Ovary (tissue), 9 donors: Measurements from ENCODE around the gene DNAH8. TPM values are rescaled to one million over a fixed set of nuclear protein-coding genes. Genes with fewer than 3 reads are reported as not detected.

ENCODE experiments used
- DNase-seq, 5 donors: peaks; one replicate each; pipeline ENCODE4 v3.0.0-alpha.2; 2019 to 2020
- H3K27ac ChIP-seq, 2 donors: fragments of 200-600 bp; one replicate each; pipeline versions ENCODE4 v1.5.1 to v1.8.0; 2019 to 2022
- H3K27me3 ChIP-seq: fragments of 200-600 bp; one replicate; pipeline ENCODE4 v1.8.0; 2022
- H3K36me3 ChIP-seq: fragments of 200-600 bp; sonication (generic); one replicate; pipeline ENCODE4 v1.5.1; 2019
- H3K4me1 ChIP-seq: one replicate; pipeline ENCODE4 v1.8.1; 2013; ENCODE audit warnings: mild to moderate bottlenecking, moderate library complexity; ENCODE audit not compliant: insufficient read depth
- H3K4me3 ChIP-seq: fragments of 200-600 bp; sonication (generic); one replicate; pipeline ENCODE4 v1.5.1; 2017
- H3K9me3 ChIP-seq, 2 donors: fragments of 200-600 bp in 1 of 2; sonication (generic) in 1 of 2; one replicate each; pipeline versions ENCODE4 v1.5.1 to v1.8.1; 2013 to 2019; ENCODE audit warnings: mild to moderate bottlenecking in 1 of 2, moderate library complexity in 1 of 2
- CTCF ChIP-seq, 3 donors: fragments of 450-650 bp in 2 of 3; fragments of 200-600 bp in 1 of 3; IDR thresholded peaks; one replicate each; pipeline versions ENCODE4 v1.5.1 to v1.8.0; 2016 to 2022; ENCODE audit warnings: antibody characterized with exemption in 3 of 3, mild to moderate bottlenecking in 1 of 3
- EP300 ChIP-seq: sonication (generic); formaldehyde crosslinking; IDR thresholded peaks from one replicate; pipeline ENCODE4 v1.6.1; 2017; ENCODE audit warnings: antibody characterized with exemption
- POLR2A ChIP-seq: fragments of 450-650 bp; IDR thresholded peaks from one replicate; pipeline ENCODE4 v1.6.1; 2017; ENCODE audit warnings: antibody characterized with exemption, mild to moderate bottlenecking, moderate library complexity
- WGBS, 3 donors: extraction: QIAGEN DNeasy Blood & Tissue Kit in 1 of 3; methylation state at CpG; one replicate each; pipeline versions ENCODE4 v1.1.5 to v1.1.7; 2013 to 2017; 5-methylcytosine and 5-hydroxymethylcytosine counted together
- intact Hi-C, 4 donors: fragments of 100-400 bp; cut with DNase I; formaldehyde crosslinking; loops; one replicate each; pipeline versions ENCODE4 v1.11.0 to v1.15.1; 2022 to 2023
- polyA plus RNA-seq, 2 donors: library from polyadenylated mRNA; stranded (reverse); fragments of 200-250 nt in 1 of 2; fragments of 350-450 nt in 1 of 2; fragmentation: Illumina TruSeq in 1 of 2; extraction: RNeasy Lipid Tissue Mini Kit (QIAGEN cat#74804) in 1 of 2; gene quantifications; one replicate each; pipeline ENCODE4 v1.2.3, GENCODE V29; 2013 to 2014
- total RNA-seq, 7 donors: library from RNA; depleted of rRNA in 2 of 7; stranded (reverse); fragments of >200 nt in 2 of 7; fragmentation: NEBNext Ultra II Directional in 3 of 7; extraction: Animal tissue kit (Norgen Biotek cat#: 25700) in 3 of 7; gene quantifications; one replicate each; pipeline versions ENCODE4 v1.1.0 to v1.2.4, GENCODE V29; 2016 to 2023
- donor health status: DM: no; HTN: no; CAD: no; lungs with moderate emphysema.
- donor health status: DM: no; HTN: no; CAD: no.
- donor health status: Bipolar disorder and iron deficiency.
- donor health status: DM: yes; HTN: yes; CAD: no.
- donor health status: DM: no; HTN: no; CAD: no.
- donor health status: DM: yes; HTN: yes; CAD: no.

The DNAH8 gene
- total and polyA plus RNA-seq, 9 donors = under 0.01 to 0.08 (median 0.01) TPM; not detected in 4

GRCh38 chr6:38725414-38726183 is 10.5 kb downstream of the DNAH8 start:
- Histone ChIP-seq H3K27ac (no peak overlapping the region), H3K4me1 (no peaks in the 10 kb centered on the region), H3K9me3 (no peaks in the 10 kb centered on the region), H3K4me3 (no peak overlapping the region), H3K36me3 (no peaks in the 10 kb centered on the region), H3K27me3 (no peaks in the 10 kb centered on the region)
- no peak for DNase-seq
- WGBS, 3 donors = 60 to 71% (median 63%) methylated on average over 4 of the region's 4 CpGs
- intact Hi-C loops = no loop called here
- TF ChIP-seq EP300 (no peak), CTCF (IDR thresholded peaks at IDR 0.05) (no peak)

- no peak for TF ChIP-seq CTCF (IDR thresholded peaks at IDR 0.05)
- TF ChIP-seq POLR2A = no peak
- no peak for TF ChIP-seq EP300
- DNase-seq = no peak
- no peaks in the 10 kb centered on the region for H3K36me3 ChIP-seq
- no peak overlapping the region for H3K4me3 ChIP-seq
- no peaks in the 10 kb centered on the region for H3K9me3 ChIP-seq
- intact Hi-C loops = no loop called here
- WGBS, 3 donors = 88 to 100% (median 96%) methylated on average over 1 of the region's 1 CpG
- H3K27me3 ChIP-seq = no peaks in the 10 kb centered on the region
- H3K27ac ChIP-seq = no peak overlapping the region
- no peaks in the 10 kb centered on the region for H3K4me1 ChIP-seq
These were observed 13.1 kb downstream of the DNAH8 start for GRCh38 chr6:38728203-38728602.

GRCh38 chr6:38730140-38730862 is 15.2 kb downstream of the DNAH8 start:
- Histone ChIP-seq H3K4me1 (no peaks in the 10 kb centered on the region), H3K4me3 (no peak overlapping the region), H3K27me3 (no peaks in the 10 kb centered on the region), H3K27ac (no peak overlapping the region), H3K36me3 (no peaks in the 10 kb centered on the region), H3K9me3 (no peaks in the 10 kb centered on the region)
- no peak for TF ChIP-seq POLR2A
- TF ChIP-seq EP300 = no peak
- no peak for TF ChIP-seq CTCF (IDR thresholded peaks at IDR 0.05)
- DNase-seq = no peak
- intact Hi-C loops = no loop called here
- 44 to 53% (median 50%) methylated on average over 4 of the region's 4 CpGs for WGBS, 3 donors

- no peak for TF ChIP-seq POLR2A
- TF ChIP-seq CTCF (IDR thresholded peaks at IDR 0.05) = no peak
- TF ChIP-seq EP300 = no peak
- Histone ChIP-seq H3K4me3 (no peak overlapping the region), H3K4me1 (no peaks in the 10 kb centered on the region), H3K36me3 (no peaks in the 10 kb centered on the region), H3K27me3 (no peaks in the 10 kb centered on the region), H3K9me3 (no peaks in the 10 kb centered on the region), H3K27ac (no peak overlapping the region)
- no peak for DNase-seq
- intact Hi-C loops = no loop called here
- WGBS, 3 donors = 28 to 77% (median 56%) methylated on average over 3 of the region's 3 CpGs
These were observed 21.8 kb downstream of the DNAH8 start for GRCh38 chr6:38736951-38737350.
